OCI-LY3 (cell line): ENCODE measurements around the gene PHC2.

Source experiments
- H2AFZ ChIP-seq: fragments of 200-600, 300-600 bp; shearing (Covaris generic); 2 replicates; pipeline ENCODE4 v1.6.0; 2014; ENCODE audit warnings: antibody characterized with exemption, low read depth, low read length
- H3K27ac ChIP-seq: fragments of 200-600, 300-600 bp; sonication (generic); 2 replicates; pipeline ENCODE4 v1.5.1; 2014; ENCODE audit warnings: mild to moderate bottlenecking, low read length, moderate library complexity, mixed read lengths
- H3K27me3 ChIP-seq: fragments of 200-600, 300-600 bp; sonication (generic); 2 replicates; pipeline ENCODE4 v1.6.1; 2014; ENCODE audit warnings: low read depth, low read length, mixed read lengths
- H3K36me3 ChIP-seq: fragments of 200-600, 300-600 bp; sonication (generic); replicated peaks from 2 replicates; pipeline ENCODE3; 2014; ENCODE audit warnings: low read depth, low read length, mixed read lengths
- H3K4me1 ChIP-seq: fragments of 300-600, 200-600 bp; sonication (generic); 2 replicates; pipeline ENCODE4 v1.6.1; 2014; ENCODE audit warnings: low read length, mixed read lengths
- H3K4me2 ChIP-seq: fragments of 200-600, 300-600 bp; sonication (generic); 2 replicates; pipeline ENCODE4 v1.6.1; 2014; ENCODE audit warnings: low read length, mixed read lengths
- H3K4me3 ChIP-seq: fragments of 300-600, 200-600 bp; sonication (generic); 2 replicates; pipeline ENCODE4 v1.5.1; 2014; ENCODE audit warnings: antibody characterized with exemption, mild to moderate bottlenecking, low read length, moderate library complexity
- H3K79me2 ChIP-seq: fragments of 300-600, 200-600 bp; shearing (Covaris generic); 2 replicates; pipeline ENCODE4 v1.6.1; 2014; ENCODE audit warnings: mild to moderate bottlenecking, low read length, mixed read lengths
- H3K9ac ChIP-seq: fragments of 300-600, 200-600 bp; shearing (Covaris generic); 2 replicates; pipeline ENCODE4 v1.6.0; 2014; ENCODE audit warnings: mild to moderate bottlenecking, low read length, moderate library complexity
- H3K9me3 ChIP-seq: fragments of 200-600, 300-600 bp; shearing (Covaris generic); 2 replicates; pipeline ENCODE4 v1.6.1; 2014; ENCODE audit warnings: low read length, mixed read lengths; ENCODE audit not compliant: insufficient read depth
- H4K20me1 ChIP-seq: fragments of 200-600, 300-600 bp; sonication (generic); 2 replicates; pipeline ENCODE4 v1.6.1; 2016; ENCODE audit warnings: low read length, mixed read lengths; ENCODE audit not compliant: insufficient read depth
- EZH2phosphoT487 ChIP-seq: fragments of 200-600 bp; shearing (Covaris generic); IDR thresholded peaks from 2 replicates; pipeline ENCODE4 v1.6.1; 2018; ENCODE audit warnings: antibody characterized with exemption, mixed run types, low read depth
- TF ChIP-seq, protein P1 (sequence below): fragments of 200-600, 300-600 bp; sonication (generic); IDR thresholded peaks from 2 replicates; pipeline ENCODE4 v1.5.1; 2014; ENCODE audit warnings: antibody characterized with exemption, low read length, low read depth

The PHC2 gene

DNA sequence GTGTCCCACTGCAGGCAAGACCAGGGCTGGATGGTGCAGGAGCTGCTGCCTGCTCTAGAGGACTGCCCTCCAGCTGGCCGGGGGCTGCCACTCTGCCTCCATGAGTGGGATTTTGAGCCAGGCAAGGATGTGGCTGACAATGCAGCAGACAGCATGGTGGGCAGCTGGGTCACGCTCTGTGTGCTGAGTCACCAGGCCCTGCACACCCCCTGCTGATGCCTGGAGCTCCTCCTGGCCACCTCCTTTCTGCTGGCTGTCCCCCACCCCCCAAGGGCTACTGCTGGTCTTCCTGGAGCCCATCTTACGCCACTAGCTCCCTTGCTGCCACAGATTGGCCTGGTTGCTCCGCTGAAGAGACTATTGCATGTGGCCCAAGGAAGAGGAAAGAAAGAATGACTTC is 37.6 kb upstream of the PHC2 start:
- Histone ChIP-seq H3K36me3 (no peaks in the 10 kb centered on the region), H3K27me3 (no peaks in the 10 kb centered on the region), H3K4me1 (peaks cover 14% of the 10 kb centered on the region), H4K20me1 (no peaks in the 10 kb centered on the region), H3K9me3 (no peaks in the 10 kb centered on the region), H3K4me2 (no peak overlapping the region), H3K4me3 (no peak overlapping the region), H3K79me2 (no peaks in the 10 kb centered on the region), H3K27ac (no peak overlapping the region), H3K9ac (no peak overlapping the region), H2AFZ (no peak overlapping the region)
- TF ChIP-seq EZH2phosphoT487: no peak

DNA sequence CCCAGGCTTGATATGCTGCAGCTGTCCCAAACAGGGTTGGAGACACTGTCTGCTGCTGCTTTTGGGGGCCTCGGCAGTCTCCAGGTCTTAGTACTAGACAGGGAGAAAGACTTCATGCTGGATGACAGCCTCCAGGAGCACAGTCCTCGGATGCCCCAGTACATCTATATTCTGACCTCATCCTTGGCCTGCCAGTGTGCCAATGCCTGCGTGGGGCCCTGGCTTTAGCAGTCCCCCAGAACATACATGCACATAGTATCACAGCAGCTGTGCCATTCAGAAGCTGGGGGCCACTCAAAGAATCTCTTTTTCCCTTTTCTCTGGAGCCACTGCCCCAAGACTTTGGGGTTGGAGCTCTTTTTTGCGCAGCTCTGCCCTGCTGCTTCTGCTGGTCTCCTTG is 37.1 kb upstream of the PHC2 start:
- no peak overlapping the region for H2AFZ ChIP-seq
- H3K4me3 ChIP-seq: no peak overlapping the region
- no peaks in the 10 kb centered on the region for H3K36me3 ChIP-seq
- H4K20me1 ChIP-seq: no peaks in the 10 kb centered on the region
- H3K9me3 ChIP-seq: no peaks in the 10 kb centered on the region
- no peak for TF ChIP-seq EZH2phosphoT487
- TF ChIP-seq, protein P1, sequence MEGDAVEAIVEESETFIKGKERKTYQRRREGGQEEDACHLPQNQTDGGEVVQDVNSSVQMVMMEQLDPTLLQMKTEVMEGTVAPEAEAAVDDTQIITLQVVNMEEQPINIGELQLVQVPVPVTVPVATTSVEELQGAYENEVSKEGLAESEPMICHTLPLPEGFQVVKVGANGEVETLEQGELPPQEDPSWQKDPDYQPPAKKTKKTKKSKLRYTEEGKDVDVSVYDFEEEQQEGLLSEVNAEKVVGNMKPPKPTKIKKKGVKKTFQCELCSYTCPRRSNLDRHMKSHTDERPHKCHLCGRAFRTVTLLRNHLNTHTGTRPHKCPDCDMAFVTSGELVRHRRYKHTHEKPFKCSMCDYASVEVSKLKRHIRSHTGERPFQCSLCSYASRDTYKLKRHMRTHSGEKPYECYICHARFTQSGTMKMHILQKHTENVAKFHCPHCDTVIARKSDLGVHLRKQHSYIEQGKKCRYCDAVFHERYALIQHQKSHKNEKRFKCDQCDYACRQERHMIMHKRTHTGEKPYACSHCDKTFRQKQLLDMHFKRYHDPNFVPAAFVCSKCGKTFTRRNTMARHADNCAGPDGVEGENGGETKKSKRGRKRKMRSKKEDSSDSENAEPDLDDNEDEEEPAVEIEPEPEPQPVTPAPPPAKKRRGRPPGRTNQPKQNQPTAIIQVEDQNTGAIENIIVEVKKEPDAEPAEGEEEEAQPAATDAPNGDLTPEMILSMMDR: no peak
- H3K9ac ChIP-seq: no peak overlapping the region
- H3K27ac ChIP-seq: no peak overlapping the region
- H3K79me2 ChIP-seq: no peaks in the 10 kb centered on the region
- peaks cover 11% of the 10 kb centered on the region for H3K4me1 ChIP-seq
- H3K4me2 ChIP-seq: no peak overlapping the region
- no peaks in the 10 kb centered on the region for H3K27me3 ChIP-seq

DNA sequence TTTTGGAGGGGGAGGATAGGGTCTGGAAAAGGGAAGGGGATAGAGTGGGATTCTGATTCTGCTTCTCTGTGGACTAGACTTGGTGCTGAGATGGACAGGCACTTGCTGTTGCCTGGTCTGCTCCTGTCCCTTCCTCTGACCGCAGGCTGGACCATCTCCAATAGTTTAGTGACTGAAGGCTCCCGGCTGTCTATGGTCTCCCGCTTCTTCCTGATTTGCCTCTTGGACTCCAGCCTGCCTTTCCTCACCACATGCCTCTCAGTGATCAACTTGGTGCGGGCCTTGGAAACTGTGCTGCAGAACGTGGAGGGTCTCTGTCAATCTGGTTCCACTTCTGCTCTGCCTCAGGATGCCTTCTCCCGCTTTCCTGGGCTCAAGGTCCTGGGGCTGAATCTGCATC is 35.3 kb upstream of the PHC2 start:
- Histone ChIP-seq H3K4me1 (peaks cover 14% of the 10 kb centered on the region), H3K36me3 (no peaks in the 10 kb centered on the region), H4K20me1 (no peaks in the 10 kb centered on the region; the same call in 1 of the 2 replicates), H3K4me3 (no peak overlapping the region), H3K79me2 (no peaks in the 10 kb centered on the region), H2AFZ (no peak overlapping the region), H3K27ac (no peak overlapping the region), H3K4me2 (no peak overlapping the region), H3K27me3 (no peaks in the 10 kb centered on the region), H3K9me3 (no peaks in the 10 kb centered on the region), H3K9ac (no peak overlapping the region)
- TF ChIP-seq EZH2phosphoT487: no peak
- TF ChIP-seq, protein P1: no peak

DNA sequence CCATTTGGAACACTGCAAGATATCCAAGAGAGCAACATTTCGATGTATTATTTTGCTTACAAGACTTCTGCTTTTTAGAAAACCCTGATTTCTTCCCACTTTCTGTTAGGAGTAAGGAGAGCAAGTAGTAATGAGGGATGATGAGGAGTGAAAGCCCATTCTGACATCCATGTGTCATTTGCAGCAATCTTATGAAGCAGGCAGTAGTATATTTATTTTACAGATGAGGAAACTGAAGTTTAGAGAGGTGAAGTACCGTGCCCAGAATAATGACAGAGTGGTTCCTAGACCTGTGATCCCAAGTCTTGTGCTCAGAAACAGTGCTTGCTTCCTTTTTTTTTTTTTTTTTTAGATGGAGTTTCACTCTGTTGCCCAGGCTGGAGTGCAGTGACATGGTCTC is 34.4 kb upstream of the PHC2 start:
- Histone ChIP-seq H3K36me3 (no peaks in the 10 kb centered on the region), H3K79me2 (no peaks in the 10 kb centered on the region), H3K9me3 (no peaks in the 10 kb centered on the region), H3K4me2 (no peak overlapping the region), H3K27ac (no peak overlapping the region), H3K4me1 (peaks cover 18% of the 10 kb centered on the region), H2AFZ (no peak overlapping the region), H3K4me3 (no peak overlapping the region), H4K20me1 (no peaks in the 10 kb centered on the region; the same call in 1 of the 2 replicates), H3K27me3 (peaks cover 3% of the 10 kb centered on the region), H3K9ac (no peak overlapping the region)
- no peak for TF ChIP-seq EZH2phosphoT487
- TF ChIP-seq, protein P1: no peak

DNA sequence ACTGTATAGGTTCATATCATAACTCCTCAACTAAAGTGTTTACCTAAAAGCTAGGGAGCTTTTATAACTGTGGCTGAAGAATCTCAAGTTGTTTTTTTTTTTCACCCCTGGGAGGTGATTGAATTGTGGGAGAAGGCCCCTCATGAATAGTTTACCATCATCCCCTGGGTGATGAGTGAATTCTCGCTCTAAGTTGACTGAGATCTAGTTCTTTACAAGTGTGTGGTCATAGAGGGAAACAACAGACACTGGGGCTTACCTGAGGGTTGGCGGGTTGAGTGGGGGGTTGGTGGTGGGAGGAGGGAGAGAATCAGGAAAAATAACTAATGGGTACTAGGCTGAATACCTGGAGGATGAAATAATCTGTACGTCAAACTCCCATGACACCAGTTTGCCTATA is 33.7 kb upstream of the PHC2 start:
- no peak overlapping the region for H3K4me3 ChIP-seq
- no peaks in the 10 kb centered on the region for H3K9me3 ChIP-seq
- H3K27me3 ChIP-seq: peaks cover 11% of the 10 kb centered on the region
- no peak overlapping the region for H3K4me2 ChIP-seq
- no peaks in the 10 kb centered on the region for H3K36me3 ChIP-seq
- H4K20me1 ChIP-seq: peaks cover 4% of the 10 kb centered on the region; the same call in 1 of the 2 replicates
- H3K79me2 ChIP-seq: no peaks in the 10 kb centered on the region
- no peak overlapping the region for H2AFZ ChIP-seq
- no peak overlapping the region for H3K27ac ChIP-seq
- TF ChIP-seq, protein P1: no peak
- no peak for TF ChIP-seq EZH2phosphoT487
- no peak overlapping the region for H3K9ac ChIP-seq
- peaks cover 23% of the 10 kb centered on the region for H3K4me1 ChIP-seq
